Measurements from ENCODE around the gene TM9SF4. TPM values are rescaled to one million over a fixed set of nuclear protein-coding genes. Genes with fewer than 3 reads are reported as not detected.

Gene TM9SF4
- total RNA-seq, 1 donor from 2014 or later: 27.0 TPM

GRCh38 chr20:32089637-32090362, 19.7 kb upstream of the TM9SF4 start:
- no peaks in the 10 kb centered on the region for H3K4me1 ChIP-seq
- DNase-seq: no peak
- no peaks in the 10 kb centered on the region for H3K27me3 ChIP-seq (ENCODE audit: low read depth)
- no peaks in the 10 kb centered on the region for H3K9me3 ChIP-seq (replicated peaks)
- H3K4me3 ChIP-seq: no peak overlapping the region
- TF ChIP-seq CTCF (IDR thresholded peaks at IDR 0.05; ENCODE audit: borderline replicate concordance): no peak
- no peaks in the 10 kb centered on the region for H3K36me3 ChIP-seq
- intact Hi-C loops (cut with micrococcal nuclease): no loop called here
- no peak overlapping the region for H3K27ac ChIP-seq (replicated peaks)

- no peaks in the 10 kb centered on the region for H3K27me3 ChIP-seq (ENCODE audit: low read depth)
- no peaks in the 10 kb centered on the region for H3K36me3 ChIP-seq
- intact Hi-C loops (cut with micrococcal nuclease): no loop called here
- H3K27ac ChIP-seq (replicated peaks): no peak overlapping the region
- no peak overlapping the region for H3K4me3 ChIP-seq
- peak; percentile 96 for TF ChIP-seq CTCF (IDR thresholded peaks at IDR 0.05; ENCODE audit: borderline replicate concordance)
- no peaks in the 10 kb centered on the region for H3K9me3 ChIP-seq (replicated peaks)
- DNase-seq: peak; percentile 72
- H3K4me1 ChIP-seq: no peaks in the 10 kb centered on the region
Observed at GRCh38 chr20:32091888-32092346, 17.6 kb upstream of the TM9SF4 start.

- TF ChIP-seq CTCF (IDR thresholded peaks at IDR 0.05; ENCODE audit: borderline replicate concordance): no peak
- Histone ChIP-seq H3K4me1 (no peaks in the 10 kb centered on the region), H3K4me3 (no peak overlapping the region), H3K9me3 (replicated peaks) (no peaks in the 10 kb centered on the region), H3K27me3 (ENCODE audit: low read depth) (peaks cover 39% of the 10 kb centered on the region), H3K36me3 (no peaks in the 10 kb centered on the region), H3K27ac (replicated peaks) (no peak overlapping the region)
- no peak for DNase-seq
- intact Hi-C loops (cut with micrococcal nuclease): no loop called here
Observed at GRCh38 chr20:32098786-32099185, 10.7 kb upstream of the TM9SF4 start.

GRCh38 chr20:32108814-32109391, 611 bp upstream of the TM9SF4 start:
- DNase-seq: no peak
- peak overlapping the region; percentile 100 for H3K4me3 ChIP-seq
- intact Hi-C loops (cut with micrococcal nuclease): no loop called here
- no peak for TF ChIP-seq CTCF (IDR thresholded peaks at IDR 0.05; ENCODE audit: borderline replicate concordance)
- peaks cover under 1% of the 10 kb centered on the region for H3K27me3 ChIP-seq (ENCODE audit: low read depth)
- H3K9me3 ChIP-seq (replicated peaks): no peaks in the 10 kb centered on the region
- H3K27ac ChIP-seq (replicated peaks): peak overlapping the region; percentile 100
- H3K4me1 ChIP-seq: peaks cover 45% of the 10 kb centered on the region
- no peaks in the 10 kb centered on the region for H3K36me3 ChIP-seq

GRCh38 chr20:32110173-32110704, 725 bp downstream of the TM9SF4 start:
- Histone ChIP-seq H3K9me3 (replicated peaks) (no peaks in the 10 kb centered on the region), H3K4me1 (peaks cover 58% of the 10 kb centered on the region), H3K27ac (replicated peaks) (peak overlapping the region; percentile 100), H3K36me3 (no peaks in the 10 kb centered on the region), H3K4me3 (peak overlapping the region; percentile 100), H3K27me3 (ENCODE audit: low read depth) (no peaks in the 10 kb centered on the region)
- no peak for DNase-seq
- TF ChIP-seq CTCF (IDR thresholded peaks at IDR 0.05; ENCODE audit: borderline replicate concordance): no peak
- intact Hi-C loops (cut with micrococcal nuclease): no loop called here
